ENCODE data around the gene IFNGR1. TPM values are rescaled to one million over a fixed set of nuclear protein-coding genes. Genes with fewer than 3 reads are reported as not detected.

Gene IFNGR1
- total RNA-seq, 1 experiment from 2014 or later: 31.1 TPM

DNA sequence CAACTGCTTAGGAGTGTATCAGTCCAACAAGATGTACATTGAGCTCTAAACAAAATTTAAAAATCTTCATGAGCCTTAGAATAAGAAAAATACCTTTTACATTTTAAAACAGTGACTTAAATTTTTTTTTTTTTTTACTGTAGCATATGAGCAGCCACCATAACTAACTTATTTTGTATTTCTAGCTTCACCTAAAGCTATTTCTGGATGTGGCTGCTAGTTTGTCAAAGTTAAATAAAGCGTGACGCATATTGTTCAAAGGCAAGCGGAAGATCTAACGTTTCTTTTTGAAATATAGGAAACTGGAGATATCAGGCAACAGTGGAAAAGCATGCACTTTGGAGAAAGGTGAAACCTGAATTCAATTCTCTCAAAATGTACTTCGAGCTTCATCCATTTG lies 42.5 kb downstream of the IFNGR1 start:
- no peak for DNase-seq (ENCODE audit: low read depth)

DNA sequence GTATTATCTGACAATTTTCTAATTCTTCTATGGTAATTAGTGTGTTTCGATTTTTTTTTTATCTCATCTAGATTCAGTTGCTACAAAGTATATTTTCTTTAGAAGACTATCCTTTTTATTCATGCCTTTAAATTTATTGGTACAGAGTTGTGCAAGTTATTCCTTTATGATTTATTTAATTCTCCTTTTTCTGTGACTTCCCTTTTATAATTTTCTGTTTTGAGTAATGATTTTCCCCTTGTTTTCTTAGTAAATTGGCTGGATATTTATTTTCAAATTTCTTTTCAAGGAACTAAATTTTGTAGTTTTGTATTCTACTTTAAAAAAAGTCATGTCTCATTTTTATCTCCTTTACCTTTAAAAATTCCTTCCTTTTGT lies 43.3 kb downstream of the IFNGR1 start:
- no peak for DNase-seq (ENCODE audit: low read depth)

DNA sequence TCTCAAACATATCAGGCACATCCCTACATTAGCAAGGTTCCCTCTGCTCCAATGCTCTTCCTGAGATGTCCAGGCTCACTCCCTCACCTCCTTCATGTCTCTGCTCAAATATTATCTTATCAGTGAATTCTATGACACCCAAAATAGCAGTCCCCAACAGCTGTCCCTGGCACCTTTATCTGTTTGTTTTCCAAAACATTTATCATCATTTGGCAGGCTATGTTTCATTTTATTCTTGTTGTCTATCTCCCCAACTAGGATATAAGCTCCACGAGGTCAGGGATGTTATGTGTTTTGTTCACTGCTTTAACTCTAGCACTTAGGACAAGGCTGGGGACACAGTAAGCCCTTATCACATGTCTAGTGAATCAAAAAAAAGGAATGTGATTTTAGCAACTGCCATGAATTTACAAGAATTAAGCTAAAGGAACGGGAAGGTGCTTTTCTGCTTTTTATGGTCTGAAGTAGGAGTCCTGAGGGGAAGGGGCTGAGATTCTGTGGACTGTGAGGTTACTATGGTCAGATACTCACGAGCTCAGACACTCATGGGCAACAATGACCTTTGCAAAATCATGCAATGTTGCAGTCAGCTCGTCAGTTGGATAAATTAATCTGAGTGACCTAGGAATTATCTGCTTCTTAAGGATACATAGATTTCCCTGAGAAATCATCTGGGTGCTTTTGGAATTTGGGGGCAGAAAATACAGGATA lies 43.9 kb downstream of the IFNGR1 start:
- no peak for DNase-seq (ENCODE audit: low read depth)

DNA sequence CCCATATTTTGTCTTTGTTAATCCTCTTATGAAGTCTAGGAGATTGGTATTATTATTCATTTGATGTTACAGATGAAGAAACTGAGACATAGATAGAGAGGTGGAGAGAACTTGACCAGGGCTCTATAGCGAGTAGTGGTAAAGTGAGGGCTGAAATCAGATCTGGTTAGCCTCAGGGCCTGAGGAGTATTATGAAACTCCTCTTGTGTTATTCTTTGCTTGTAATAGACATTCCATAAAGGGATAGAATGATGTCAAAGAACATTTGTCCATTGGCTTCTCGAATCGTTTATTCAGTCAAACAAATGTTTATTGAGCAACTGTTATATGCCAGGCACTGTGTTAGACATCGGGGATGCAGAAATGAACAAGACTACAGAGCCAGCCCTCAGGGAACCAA lies 45.7 kb downstream of the IFNGR1 start, which contains the start of gene IL22RA2:
Gene IL22RA2, minus strand, starts transcription at position 144 of the 400 bp plus-strand sequence. CDS start 11,895 bp downstream, outside the sequence.
- DNase-seq (ENCODE audit: low read depth): no peak

DNA sequence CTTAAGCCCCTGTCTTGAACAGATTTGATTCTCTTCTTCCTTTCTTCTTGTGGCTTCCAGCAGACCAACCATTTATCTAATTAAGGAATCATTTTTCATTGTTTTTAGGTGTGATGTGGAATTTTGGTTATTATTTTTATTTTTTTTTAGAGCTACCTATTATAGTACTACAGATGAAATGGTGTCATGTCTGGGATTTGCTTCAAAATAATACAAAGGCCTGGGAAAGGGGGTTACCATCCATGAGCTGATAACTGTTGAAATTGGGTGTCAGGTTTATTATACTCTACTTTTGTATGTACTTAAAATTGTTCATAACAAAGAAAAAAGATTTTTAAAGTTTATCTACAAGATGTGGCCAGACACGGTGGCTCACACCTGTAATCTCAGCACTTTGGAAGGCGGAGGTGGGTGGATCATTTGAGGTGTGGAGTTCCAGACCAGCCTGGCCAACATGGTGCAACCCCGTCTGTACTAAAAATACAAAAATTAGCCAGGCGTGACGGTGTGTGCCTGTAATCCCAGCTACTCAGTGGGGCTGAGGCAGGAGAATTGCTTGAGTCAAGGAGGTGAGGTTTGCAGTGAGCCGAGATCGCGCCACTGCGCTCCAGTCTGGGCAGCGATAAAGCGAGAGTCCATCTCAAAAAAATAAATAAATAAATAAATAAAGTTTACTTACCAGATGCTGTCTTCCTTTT lies 46.3 kb downstream of the IFNGR1 start:
- DNase-seq (ENCODE audit: low read depth): no peak

DNA sequence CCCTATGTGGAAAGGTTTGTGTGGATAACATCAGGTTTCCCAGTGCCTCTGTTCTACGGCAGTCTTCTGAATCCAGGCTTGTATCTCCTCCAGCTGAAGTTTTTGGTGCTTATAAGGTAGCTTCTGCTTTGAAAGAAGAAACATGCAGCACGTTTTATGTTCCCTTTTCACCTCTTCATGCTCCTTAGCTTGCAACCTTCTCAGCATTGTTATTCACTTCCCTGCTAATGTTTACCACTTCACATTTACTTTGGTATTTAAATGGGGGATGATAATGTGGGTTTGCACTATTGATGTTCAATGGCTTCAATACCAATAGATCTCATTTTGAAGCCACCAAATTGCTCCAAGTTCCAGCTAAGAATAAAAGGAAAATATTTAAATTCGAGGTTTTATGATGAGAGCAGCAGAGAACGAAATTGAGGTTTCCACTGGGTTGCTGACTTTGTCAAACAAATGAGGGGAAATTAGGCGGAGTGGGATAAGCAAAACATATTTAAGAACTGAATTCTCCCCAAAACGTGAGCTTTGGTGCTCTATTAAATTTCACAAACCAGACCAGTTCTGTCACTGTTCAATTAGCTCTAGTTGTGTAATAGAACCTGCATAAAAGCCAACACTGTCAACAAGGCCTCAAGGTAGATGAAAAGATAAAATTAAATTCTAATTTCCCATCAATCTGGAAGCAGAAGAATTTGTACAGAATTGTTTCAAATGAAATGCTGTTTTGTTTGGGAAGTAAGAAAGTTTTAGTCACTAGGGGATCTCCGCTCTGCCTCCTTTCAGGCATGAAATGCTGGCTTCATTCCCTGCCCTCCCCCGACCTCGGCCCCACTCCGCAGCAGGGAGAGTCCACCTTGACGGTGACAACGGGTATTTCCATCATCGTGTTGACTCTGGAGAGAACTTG lies 47.1 kb downstream of the IFNGR1 start:
- DNase-seq (ENCODE audit: low read depth): peak; percentile 14

DNA sequence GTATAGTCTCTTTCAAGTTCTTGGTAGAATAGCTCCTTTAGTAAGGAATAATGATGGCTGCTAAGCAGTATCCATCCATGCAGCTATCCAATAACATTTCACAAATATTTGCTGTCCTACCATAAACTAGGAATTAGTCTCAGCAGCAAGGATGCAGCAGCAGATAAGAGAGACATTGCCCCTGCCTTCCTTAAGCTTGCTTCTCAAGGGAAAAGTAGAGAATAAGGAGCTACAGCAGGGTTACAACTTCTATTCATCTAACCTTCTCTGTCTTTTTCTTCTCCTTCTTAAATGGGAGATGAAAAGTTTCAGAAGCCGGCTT lies 48.2 kb downstream of the IFNGR1 start:
- DNase-seq (ENCODE audit: low read depth): no peak

DNA sequence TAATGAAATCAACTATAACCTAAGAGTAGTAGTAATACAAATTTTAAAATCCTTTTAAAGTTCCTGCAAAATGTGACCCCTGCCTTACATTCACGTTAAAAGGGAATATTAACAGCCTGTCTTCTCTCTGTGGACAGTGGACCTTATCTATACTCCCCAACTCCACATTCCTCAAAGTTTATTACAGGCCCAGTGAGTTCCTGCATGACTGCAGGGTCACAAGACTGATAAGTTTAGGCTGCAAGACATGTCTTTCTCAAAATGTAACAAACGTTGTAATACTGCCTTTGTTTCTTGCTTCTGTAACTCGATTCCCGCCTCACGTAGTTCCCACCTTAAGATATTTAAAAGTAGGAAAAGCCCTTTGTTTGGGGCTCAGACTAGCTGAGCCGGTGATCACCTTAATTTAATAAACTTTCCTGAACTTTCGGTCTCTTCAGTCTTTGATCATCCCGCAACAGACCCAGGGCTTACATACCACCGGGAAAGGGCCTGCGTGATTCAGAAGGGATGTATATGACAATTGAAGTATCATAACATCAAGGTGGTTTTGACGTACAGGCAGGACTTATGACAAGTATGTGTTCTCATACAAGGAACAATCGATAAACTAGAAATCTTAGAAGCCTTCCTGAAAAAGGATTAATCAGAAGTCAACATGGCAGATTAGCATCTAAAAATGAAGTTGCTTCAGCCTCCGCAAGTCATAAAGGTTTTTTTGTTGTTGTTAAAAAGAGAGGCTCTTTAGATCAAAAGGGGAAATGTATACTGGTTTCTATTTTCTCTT lies 48.7 kb downstream of the IFNGR1 start:
- no peak for DNase-seq (ENCODE audit: low read depth)

DNA sequence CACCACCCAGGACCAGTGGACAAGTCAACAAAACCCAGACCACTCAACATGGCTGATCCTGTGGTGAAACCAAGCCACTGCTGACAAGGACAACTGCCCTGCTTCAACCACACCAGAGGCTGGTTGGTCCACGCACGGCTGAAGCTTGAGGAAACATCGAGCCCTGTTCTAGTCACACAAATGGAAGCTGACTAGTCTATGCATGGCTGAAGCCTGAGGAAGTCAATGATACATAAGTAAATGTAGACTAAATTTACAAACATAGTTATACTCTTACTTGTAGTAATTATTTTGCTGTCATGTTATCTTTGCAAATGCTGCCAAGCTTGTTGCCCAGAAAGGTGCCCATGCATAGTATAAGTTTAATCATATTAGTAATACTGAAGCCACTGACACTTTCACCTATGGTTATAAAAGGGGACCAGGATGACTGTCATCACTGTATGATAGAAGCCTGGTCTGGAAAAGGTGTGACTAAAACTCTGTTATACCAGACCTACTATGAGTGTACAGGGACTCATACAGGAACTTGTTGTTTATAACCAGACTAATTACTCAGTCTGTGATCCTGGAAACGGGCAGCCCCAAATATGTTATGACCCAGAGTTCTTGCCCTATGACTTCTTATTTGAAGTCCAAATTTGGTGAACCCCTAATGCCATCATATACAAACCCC lies 51.3 kb downstream of the IFNGR1 start:
- DNase-seq (ENCODE audit: low read depth): no peak

DNA sequence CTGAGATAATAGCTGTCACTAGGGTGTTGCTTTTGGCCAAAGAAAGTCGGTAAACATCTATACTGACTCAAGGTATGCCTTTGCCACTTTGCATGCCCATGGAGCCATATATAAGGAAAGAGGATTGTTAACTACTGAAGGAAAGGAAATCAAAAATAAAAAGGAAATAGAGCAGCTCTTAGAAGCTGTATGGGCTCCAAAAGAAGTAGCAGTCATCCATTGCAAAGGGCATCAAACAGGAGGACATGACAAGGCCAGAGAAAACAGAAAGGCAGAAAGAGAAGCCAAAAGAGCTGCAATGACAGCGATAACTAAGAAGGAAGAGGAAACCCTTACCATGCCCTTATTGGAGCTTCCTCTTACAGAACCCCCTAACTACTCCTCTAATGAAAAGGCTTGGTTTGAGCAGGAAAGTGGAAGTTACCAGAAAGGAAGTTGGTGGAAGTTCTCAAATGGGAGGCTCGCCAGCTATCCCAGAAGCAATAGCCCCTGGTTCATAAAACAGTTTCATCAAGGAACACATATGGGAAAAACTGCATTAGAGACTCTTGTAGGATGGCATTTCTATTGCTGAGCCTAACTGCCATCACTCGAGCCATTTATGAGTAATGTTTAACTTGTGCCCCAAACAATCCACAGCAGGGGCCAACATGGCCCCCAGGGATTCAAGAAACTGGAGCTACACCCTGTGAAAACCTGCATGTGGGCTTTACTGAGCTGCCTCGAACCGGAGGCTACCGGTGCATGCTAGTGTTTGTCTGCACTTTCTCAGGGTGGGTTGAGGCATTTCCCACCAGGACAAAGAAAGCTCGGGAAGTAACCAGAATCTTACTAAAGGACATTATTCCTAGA lies 52.7 kb downstream of the IFNGR1 start:
- DNase-seq (ENCODE audit: low read depth): no peak

DNA sequence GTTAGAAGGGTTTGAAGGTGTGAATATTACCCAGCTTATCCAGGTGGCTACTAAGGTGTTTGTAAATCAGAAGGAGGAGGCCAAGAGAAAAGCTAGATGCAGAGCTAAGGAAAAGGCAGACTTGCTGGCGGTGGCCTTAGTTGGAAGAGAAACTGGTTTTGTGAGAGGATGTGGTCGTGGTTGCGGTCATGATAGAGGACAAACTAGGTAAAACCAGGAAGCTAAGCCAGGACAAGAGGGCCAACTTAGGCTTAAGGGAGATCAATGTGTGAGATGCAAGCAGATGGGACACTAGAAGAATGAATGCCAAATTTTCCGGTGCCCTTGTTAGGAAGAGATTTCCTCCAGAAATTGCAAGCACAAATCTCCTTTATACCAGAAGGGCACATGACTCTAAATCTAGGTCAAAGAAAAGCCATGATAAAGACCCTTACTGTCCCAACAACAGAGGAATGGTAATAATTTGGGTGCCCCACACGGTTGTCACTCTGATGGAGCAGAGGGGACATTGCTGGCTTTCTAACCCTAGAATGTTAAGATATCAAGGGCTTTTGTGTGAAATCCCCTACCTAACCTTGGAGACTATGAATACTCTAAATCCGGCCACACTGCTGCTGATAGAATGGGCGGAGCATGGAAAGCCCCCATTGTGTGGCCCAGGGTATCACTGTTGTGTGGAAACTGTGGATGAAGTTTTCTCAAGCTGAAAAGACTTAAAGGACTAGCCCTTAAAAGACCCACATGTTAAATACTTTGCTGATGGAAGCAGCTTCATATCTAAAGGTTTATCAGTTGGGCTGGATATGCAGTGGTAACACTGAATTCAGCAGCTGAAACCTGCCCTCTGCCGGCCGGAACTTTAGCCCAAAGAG lies 53.6 kb downstream of the IFNGR1 start:
- peak; percentile 41 for DNase-seq (ENCODE audit: low read depth)

DNA sequence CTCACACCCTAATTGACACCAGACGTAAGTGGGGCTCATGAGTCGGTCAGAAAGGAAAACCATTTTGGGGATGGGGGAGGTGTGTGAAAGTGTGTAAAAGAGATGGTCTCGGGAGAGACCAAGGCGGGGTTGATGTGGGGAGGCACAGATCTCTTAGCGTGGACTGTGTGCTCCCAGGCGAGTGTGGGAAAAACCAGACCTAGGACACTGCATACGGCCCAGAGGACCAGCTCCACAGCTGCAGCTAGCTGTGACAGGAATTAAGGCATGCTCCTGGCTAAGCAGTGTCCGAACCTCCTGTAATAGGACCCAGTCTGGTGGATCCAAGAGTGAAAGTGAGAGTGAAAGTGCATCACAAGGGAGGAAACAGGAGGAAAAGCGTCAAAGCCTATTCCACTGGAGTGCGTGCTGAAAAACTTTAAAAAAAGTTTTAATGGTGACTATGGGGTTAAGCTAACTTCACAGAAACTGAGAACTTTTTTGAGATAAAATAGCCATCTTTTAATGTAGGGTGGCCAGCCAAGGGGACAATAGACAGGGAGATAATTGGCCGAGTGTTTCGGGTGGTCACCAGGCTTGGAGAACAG lies 55.4 kb downstream of the IFNGR1 start:
- no peak for DNase-seq (ENCODE audit: low read depth)

DNA sequence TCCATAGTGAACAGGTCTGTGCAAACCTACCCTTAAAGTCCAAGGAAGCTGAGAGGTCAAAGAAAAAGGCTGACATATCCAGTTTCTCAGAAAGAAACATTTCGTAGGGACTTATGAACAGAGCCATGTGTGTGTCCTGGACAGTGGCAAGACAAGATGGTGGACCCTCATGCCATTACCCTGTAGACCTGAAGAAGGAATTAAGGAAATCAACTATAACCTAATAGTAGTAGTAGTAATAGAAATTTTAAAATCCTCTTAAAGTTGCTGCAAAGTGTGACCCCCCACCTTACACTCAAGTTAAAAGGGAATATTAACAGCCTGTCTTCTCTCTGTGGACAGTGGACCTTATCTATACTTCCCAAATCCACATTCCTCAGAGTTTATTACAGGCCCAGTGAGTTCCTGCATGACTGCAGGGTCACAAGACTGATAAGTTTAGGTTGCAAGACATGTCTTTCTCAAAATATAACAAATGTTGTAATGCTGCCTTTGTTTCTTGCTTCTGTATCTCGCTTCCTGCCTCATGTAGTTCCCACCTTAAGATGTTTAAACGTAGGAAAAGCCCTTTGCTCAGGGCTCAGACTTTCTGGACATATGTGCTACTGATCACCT lies 56.4 kb downstream of the IFNGR1 start:
- DNase-seq (ENCODE audit: low read depth): no peak

DNA sequence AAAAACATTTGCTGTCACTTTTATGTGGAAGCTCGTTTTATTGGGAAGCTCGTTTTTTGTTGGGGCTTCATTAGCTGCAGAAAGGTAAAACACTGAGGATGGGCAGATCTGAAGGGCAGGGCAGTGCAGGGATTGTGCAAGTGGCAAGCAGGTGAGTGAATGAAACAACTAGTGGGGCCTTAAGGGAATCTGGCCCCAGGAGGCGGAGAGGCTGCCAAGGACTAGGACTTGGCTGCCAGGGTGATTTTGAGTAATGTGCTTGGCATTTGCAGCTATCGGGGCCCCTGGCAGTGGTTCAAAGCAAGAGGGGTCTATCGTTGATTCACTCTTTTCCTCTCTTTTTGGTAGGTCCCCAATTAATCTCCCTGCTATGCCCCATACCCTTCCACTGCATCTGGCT lies 57.2 kb downstream of the IFNGR1 start:
- peak; percentile 19 for DNase-seq (ENCODE audit: low read depth)

DNA sequence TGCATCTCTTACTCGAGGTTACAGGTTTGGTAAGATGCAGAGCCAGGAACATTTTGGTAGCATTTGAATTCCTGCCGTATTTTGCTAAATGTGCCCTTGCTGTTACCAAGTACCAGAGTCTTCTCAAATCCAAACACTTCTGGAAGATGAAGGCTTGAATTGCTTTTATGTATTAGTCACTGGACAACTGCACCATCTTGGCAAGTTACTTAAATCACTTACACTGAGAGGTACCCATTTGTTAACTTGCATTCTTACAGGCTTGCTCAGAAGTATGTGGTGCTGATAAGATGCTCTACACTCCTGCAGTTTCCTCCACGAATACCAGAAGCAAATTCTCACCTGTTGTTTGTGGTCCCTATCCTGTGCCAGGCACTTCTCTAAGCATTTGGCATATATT lies 58.4 kb downstream of the IFNGR1 start:
- peak; percentile 40 for DNase-seq (ENCODE audit: low read depth)

DNA sequence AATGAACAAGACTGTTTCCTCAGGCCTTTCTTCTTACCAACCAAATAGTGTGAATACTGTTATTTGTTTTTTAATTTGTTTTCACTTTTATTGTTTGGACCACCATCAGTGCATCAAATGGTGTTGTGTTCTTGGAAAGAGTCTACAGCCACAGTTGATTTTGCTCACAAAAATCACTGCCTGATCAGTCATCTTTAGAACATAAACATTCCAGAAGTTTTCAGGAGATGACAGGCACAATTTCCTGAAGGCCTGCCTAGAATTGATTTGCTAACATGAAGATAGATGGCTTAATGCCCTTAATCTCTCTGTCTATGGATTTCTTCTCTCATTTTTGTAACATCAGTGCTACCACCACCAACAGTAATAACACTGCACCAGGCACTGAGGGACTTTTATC lies 59.3 kb downstream of the IFNGR1 start:
- no peak for DNase-seq (ENCODE audit: low read depth)

DNA sequence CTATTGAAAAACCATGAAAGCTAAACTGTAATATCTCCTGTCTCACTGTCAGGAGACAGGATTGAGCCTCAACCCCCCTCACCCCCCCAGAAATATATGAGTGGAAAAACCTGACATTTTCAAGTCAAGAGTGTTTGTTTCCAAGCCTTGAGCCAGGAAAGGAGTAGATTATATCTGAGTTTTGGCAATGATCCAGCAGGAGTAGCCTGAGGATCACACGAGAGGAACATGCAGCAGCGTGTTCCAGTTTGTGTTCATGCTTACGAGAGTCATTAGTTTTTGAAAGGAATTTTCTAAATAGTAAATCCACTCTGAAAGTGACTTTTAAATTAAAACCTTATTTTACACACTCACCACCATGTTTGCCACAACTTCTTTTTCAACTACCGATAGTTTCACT lies 61.6 kb downstream of the IFNGR1 start:
- no peak for DNase-seq (ENCODE audit: low read depth)

DNA sequence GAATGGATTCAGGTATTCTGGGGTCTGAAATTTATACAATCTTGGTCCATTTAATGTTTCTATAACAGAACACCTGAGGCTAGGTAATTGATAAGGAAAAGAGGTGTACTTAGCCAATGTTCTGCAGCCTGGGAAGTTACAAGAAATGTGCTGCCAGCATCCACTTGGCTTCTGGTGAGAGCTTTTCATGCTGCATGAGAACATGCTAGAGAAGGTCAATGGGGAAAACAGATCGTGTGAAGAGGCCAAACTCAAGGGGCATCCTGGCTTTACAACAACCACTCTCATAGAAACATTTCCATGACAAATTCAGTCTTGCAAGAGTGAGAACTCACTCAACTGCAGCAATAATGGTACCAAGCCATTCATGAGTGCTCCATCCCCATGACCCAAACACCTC lies 62.5 kb downstream of the IFNGR1 start:
- no peak for DNase-seq (ENCODE audit: low read depth)

All from Daoy (cell line).